Measurements from ENCODE around the gene SMG6.
"Not testable (repeated sequence)": the region's sequence is repeated elsewhere in the genome, so short reads cannot be mapped to it uniquely, and the experiment has no call there.

The SMG6 gene

GRCh38 chr17:2144701-2145100, 158.9 kb downstream of the SMG6 start:
- no peak for DNase-seq (ENCODE audit: low read depth)

GRCh38 chr17:2143332-2143731, 160.3 kb downstream of the SMG6 start:
- DNase-seq (ENCODE audit: low read depth), result no peak

- DNase-seq (ENCODE audit: low read depth), result not testable (repeated sequence)
Observed at GRCh38 chr17:2142682-2143081, 160.9 kb downstream of the SMG6 start.

GRCh38 chr17:2140683-2141082, 162.9 kb downstream of the SMG6 start:
- DNase-seq (ENCODE audit: low read depth), result no peak

GRCh38 chr17:2138761-2139160, 164.8 kb downstream of the SMG6 start:
- DNase-seq (ENCODE audit: low read depth), result no peak

GRCh38 chr17:2138318-2138717, 165.3 kb downstream of the SMG6 start:
- DNase-seq (ENCODE audit: low read depth), result no peak

GRCh38 chr17:2137342-2138098, 166.1 kb downstream of the SMG6 start:
- DNase-seq (ENCODE audit: low read depth), result no peak

- no peak for DNase-seq (ENCODE audit: low read depth)
Observed at GRCh38 chr17:2136241-2136640, 167.3 kb downstream of the SMG6 start.

GRCh38 chr17:2128011-2128410, 175.6 kb downstream of the SMG6 start:
- DNase-seq (ENCODE audit: low read depth), result no peak

- no peak for DNase-seq (ENCODE audit: low read depth)
Observed at GRCh38 chr17:2125013-2125535, 178.5 kb downstream of the SMG6 start.

GRCh38 chr17:2124391-2124790, 179.2 kb downstream of the SMG6 start:
- DNase-seq (ENCODE audit: low read depth), result no peak

- no peak for DNase-seq (ENCODE audit: low read depth)
Observed at GRCh38 chr17:2123375-2124251, 180.0 kb downstream of the SMG6 start.

GRCh38 chr17:2122641-2123302, 180.8 kb downstream of the SMG6 start:
- no peak for DNase-seq (ENCODE audit: low read depth)

- no peak for DNase-seq (ENCODE audit: low read depth)
Observed at GRCh38 chr17:2120586-2121335, 182.8 kb downstream of the SMG6 start.

- DNase-seq (ENCODE audit: low read depth), result no peak
Observed at GRCh38 chr17:2113279-2113622, 190.3 kb downstream of the SMG6 start.

GRCh38 chr17:2111691-2112090, 191.9 kb downstream of the SMG6 start:
- DNase-seq (ENCODE audit: low read depth), result no peak

GRCh38 chr17:2110436-2110835, 193.1 kb downstream of the SMG6 start:
- DNase-seq (ENCODE audit: low read depth), result no peak

- no peak for DNase-seq (ENCODE audit: low read depth)
Observed at GRCh38 chr17:2108170-2108569, 195.4 kb downstream of the SMG6 start.

- no peak for DNase-seq (ENCODE audit: low read depth)
Observed at GRCh38 chr17:2107506-2107905, 196.1 kb downstream of the SMG6 start.

GRCh38 chr17:2107050-2107449, 196.5 kb downstream of the SMG6 start:
- DNase-seq (ENCODE audit: low read depth), result no peak

GRCh38 chr17:2106308-2106955, 197.2 kb downstream of the SMG6 start:
- no peak for DNase-seq (ENCODE audit: low read depth)
